GM19193 (cell line): Measurements from ENCODE around the gene NFIA.

Source experiments
- POLR2A ChIP-seq: IDR thresholded peaks from 4 replicates; pipeline ENCODE4 v1.6.1; 2011; ENCODE audit not compliant: insufficient read depth, insufficient read length; ENCODE audit errors: extremely low read depth

NFIA gene

GRCh38 chr1:61182480-61182879 lies 100.1 kb downstream of the NFIA start:
- no peak for TF ChIP-seq POLR2A

GRCh38 chr1:61183471-61184039 lies 101.2 kb downstream of the NFIA start:
- TF ChIP-seq POLR2A, result no peak

- no peak for TF ChIP-seq POLR2A
Measured at GRCh38 chr1:61184040-61184713, 101.8 kb downstream of the NFIA start.

GRCh38 chr1:61184714-61185106 lies 102.3 kb downstream of the NFIA start:
- no peak for TF ChIP-seq POLR2A

- no peak for TF ChIP-seq POLR2A
Measured at GRCh38 chr1:61186753-61187152, 104.4 kb downstream of the NFIA start.

GRCh38 chr1:61187352-61188086 lies 105.2 kb downstream of the NFIA start:
- TF ChIP-seq POLR2A, result no peak

GRCh38 chr1:61190153-61190552 lies 107.8 kb downstream of the NFIA start:
- TF ChIP-seq POLR2A, result no peak

GRCh38 chr1:61190618-61191432 lies 108.5 kb downstream of the NFIA start:
- TF ChIP-seq POLR2A, result no peak

- TF ChIP-seq POLR2A, result no peak
Measured at GRCh38 chr1:61191433-61191720, 109.0 kb downstream of the NFIA start.

- TF ChIP-seq POLR2A, result no peak
Measured at GRCh38 chr1:61192663-61193330, 110.4 kb downstream of the NFIA start.

GRCh38 chr1:61193808-61194207 lies 111.4 kb downstream of the NFIA start:
- no peak for TF ChIP-seq POLR2A

GRCh38 chr1:61198554-61198953 lies 116.2 kb downstream of the NFIA start:
- no peak for TF ChIP-seq POLR2A

- no peak for TF ChIP-seq POLR2A
Measured at GRCh38 chr1:61201035-61201434, 118.7 kb downstream of the NFIA start.

- TF ChIP-seq POLR2A, result no peak
Measured at GRCh38 chr1:61202854-61203598, 120.7 kb downstream of the NFIA start.
